Endothelial cell of umbilical vein (primary cell): ENCODE results near the gene PHEX.

Experiments used
- CTCF ChIP-seq, 2 donors: IDR thresholded peaks; 1 replicate in 1 of 2; 2 replicates in 1 of 2; pipeline ENCODE4 v1.5.1; 2011; ENCODE audit warnings: low read length in 2 of 2, mild to moderate bottlenecking in 2 of 2, moderate library complexity in 2 of 2, control low read depth in 1 of 2, inconsistent platforms in 1 of 2, low read depth in 1 of 2; ENCODE audit not compliant: insufficient read depth in 1 of 2; ENCODE audit errors: extremely low read depth in 1 of 2
- EZH2 ChIP-seq: IDR thresholded peaks from 2 replicates; pipeline ENCODE4 v1.6.1; 2012; ENCODE audit warnings: borderline replicate concordance, low read depth, mild to moderate bottlenecking, moderate library complexity, low read length, inconsistent platforms; ENCODE audit not compliant: severe bottlenecking
- POLR2A ChIP-seq: IDR thresholded peaks from 2 replicates; pipeline ENCODE4 v1.6.1; 2012; ENCODE audit warnings: low read depth, mild to moderate bottlenecking, control low read depth, low read length
- POLR2AphosphoS5 ChIP-seq: IDR thresholded peaks from 2 replicates; pipeline ENCODE4 v1.6.1; 2012; ENCODE audit warnings: low read depth, mild to moderate bottlenecking, control low read depth, low read length, moderate library complexity; ENCODE audit not compliant: insufficient read depth

- TF ChIP-seq CTCF (IDR thresholded peaks at IDR 0.05; ENCODE audit: extremely low read depth in 1 of 2, insufficient read depth in 1 of 2, low read depth in 1 of 2, low read length in 2 of 2) (no peak), POLR2AphosphoS5 (no peak), POLR2A (no peak), EZH2 (no peak)
Measured at GRCh38 chrX:22037911-22038537, 5.9 kb downstream of the PHEX start.
